NOMO-1 treated with DMSO at 0.1 percent for 48 hours (cell line): ENCODE measurements around the gene TTC39B.
A peak's percentile ranks its signal among the peaks of the same experiment; 100 is the strongest.

Experiments
- DNase-seq: peaks from one replicate; lab custom pipeline; 2025; ENCODE audit not compliant: unreplicated experiment; lab: John Stamatoyannopoulos, UW

TTC39B gene

DNA sequence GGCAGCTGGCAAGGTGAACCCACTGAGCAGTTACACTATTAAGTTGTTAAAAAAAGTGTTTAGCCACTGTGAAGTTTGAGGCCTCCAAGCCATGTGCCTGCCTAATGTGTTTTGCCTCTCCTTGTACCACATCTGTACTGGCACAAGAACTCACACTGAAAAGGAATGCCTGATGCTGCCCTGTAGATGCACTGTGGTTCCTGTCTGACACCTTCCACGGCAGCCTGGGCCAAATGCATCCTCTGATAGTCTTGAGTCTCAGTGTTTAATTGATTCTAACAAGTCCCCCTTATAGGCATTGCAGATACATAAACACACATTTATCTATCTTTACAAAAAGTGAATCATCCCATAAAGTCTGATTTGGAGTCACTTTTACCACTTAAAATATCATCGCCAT is 169.9 kb downstream of the TTC39B start:
- DNase-seq: no peak

DNA sequence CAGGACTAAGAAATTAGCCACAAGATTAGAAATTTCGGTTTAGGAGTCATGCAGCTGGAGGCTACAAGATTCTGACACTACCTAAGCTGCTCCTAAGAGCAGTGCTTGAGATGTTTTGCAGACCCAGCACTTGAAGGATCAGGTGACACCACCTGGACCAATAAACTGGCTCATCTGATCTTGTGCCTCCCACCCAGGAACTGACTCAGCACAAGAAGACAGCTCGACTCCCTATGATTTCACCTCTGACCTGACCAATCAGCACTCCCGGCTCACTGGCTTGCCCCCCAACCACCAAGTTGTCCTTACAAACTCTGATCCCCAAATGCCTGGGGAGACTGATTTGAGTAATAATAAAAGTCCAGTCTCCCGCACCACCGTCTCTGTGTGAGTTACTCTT is 170.4 kb downstream of the TTC39B start:
- no peak for DNase-seq

DNA sequence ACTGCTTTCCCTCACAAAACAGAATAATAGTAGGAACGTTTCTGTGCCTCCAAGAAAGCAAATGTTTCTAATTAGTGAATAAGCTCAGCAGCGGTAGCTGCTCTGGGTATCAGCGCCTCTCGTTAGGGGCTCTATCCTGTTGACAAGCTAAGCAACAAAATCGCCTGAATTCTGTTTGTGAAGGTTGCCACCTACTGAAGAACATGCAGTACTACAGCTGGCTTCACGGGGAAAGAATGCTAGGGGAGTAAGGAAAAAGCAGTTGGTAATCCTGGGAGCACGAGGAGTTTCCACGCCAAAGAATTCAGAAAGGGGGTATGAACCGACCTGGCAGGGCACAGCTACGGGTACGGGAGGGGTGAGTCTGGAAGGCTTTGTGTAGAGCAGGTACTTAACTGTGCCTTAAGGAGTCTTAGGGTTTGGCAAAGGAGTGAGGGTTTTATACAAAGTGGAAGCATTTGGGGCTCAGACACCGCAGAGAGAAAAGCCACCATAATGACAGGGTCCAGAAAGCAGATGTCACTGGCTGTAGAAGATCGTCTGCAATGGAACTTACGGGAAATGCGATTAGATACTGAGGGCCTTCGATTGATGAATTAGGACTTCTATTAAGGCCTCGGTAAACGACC is 171.7 kb downstream of the TTC39B start:
- peak; percentile 6 for DNase-seq

DNA sequence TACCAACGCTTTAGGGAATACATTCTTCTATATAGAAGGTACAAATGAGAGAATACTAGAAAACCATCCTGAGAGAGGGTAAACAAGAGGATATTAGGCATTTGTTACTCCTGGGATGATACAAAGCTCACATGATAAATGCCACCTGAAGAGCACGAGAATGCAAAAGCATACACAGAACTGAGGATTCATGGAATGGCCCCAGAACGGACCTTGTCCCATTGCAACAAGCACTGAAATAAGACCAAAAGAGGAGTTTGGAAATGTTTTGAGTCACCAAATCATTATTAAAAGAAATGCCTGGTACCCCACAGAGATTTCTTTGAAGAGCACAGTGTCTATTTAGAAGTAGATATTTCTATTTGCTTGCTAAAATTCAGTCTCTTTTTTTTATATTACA is 173.5 kb downstream of the TTC39B start:
- no peak for DNase-seq

DNA sequence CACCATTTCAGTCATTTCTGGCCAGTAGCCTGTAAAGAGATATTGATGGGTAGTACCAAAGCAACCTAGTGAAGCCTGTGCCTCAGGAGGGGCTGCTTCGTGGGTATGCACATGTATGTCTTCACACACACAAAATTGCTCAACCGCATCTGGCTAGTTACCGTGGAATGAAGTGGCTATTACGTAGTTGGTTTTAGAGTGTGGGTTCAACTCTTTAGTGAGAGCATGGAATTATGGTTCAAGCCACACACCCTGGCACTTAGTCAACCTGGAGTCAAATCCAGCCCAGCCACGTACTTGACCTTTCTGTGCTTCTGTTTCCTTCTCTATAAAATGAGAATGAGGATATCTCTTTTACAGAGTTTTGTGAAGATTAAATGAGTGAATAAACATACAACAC is 174.9 kb downstream of the TTC39B start:
- no peak for DNase-seq

DNA sequence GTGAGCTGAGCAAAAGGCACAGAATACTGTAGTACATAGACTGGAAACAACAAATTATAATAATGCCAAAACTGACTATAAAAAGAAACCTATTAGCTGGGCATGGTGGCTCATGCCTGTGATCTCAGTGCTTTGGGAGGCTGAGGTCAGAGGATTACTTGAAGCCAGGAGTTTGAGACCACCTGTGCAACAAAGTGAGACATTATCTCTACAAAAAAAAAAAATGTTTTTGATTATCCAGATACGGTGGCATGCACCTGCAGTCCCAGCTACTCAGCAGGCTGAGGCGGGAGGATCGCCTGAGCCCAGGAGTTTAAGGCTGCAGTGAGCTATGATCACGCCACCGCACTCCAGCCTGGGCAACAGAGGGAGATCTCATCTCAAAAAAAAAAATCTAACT is 175.9 kb downstream of the TTC39B start:
- no peak for DNase-seq

DNA sequence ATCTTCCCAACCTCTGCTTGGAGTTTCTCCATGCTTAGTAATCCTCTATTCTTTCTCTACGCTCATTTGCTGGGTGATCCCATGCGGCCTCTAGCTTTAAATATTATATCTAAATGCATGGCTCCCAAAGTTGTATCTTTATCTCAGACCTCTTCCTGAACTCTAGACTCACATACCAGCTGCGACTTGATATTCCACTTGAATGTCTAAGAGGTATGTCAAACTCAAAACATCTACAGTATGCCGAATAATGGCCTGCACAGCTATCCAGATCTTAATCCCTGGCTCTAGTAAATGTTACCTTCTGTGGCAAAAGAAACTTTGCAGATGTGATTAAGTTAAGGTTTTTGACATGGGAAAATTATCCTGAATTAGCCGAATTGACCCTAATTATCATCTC is 179.2 kb downstream of the TTC39B start:
- DNase-seq: no peak

DNA sequence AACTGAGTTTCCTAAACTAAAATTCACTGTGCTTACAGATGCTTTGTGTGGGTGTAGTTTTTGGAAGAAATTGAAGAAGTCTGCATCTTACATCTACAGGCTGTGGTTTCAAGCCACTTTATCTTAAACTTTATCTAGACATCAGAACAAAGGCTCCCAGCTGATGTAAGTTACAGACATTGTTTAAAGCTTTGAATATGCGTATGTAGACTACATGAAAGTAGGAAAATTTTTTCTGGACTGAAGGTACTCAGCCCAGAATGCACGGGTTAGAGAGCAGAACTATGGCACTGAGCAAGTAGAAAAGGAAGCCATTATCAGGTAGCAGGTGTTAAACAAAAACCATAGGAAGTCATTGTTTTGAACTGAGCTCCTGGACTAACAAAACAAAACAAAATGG is 185.4 kb downstream of the TTC39B start:
- no peak for DNase-seq

DNA sequence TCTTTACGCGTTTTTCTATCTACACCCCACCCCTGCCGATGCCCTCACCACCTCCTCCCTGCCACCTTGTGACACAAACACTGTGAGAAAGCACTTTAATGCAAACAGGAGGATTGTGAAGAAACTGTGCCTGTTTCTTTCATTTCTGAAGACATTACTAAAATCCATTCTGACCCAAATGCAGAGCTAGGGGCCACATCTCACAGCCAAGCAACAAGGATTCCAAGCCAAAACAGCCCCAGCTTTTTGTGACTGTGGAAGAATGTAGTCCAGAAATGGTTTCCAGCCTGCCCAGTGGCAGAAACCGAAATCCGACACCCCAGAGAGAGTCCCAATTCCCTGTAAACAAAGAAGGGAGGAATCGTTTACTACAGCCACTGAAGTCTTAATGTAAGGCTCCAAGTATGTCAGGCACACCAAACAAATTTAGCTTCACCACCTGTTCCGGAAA is 190.9 kb downstream of the TTC39B start:
- no peak for DNase-seq

DNA sequence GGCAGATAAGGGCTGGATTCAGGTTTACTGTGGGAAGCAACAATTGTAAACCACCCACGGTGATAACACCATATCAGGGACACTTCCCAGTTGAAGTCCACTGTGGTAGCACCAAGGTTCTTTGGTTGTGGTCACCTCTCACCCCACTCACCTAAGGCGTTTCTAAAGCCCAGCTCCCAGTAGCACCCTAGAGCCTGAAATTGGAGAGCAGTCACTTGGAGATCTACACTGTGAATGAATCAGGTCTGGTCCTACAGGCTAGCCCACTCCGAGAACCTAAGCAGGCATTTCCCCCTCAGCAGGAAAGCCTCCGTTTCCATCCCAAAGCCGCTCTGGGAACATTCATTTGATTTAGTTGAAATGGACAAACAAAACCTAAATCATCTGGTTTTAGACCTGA is 191.3 kb downstream of the TTC39B start:
- no peak for DNase-seq

DNA sequence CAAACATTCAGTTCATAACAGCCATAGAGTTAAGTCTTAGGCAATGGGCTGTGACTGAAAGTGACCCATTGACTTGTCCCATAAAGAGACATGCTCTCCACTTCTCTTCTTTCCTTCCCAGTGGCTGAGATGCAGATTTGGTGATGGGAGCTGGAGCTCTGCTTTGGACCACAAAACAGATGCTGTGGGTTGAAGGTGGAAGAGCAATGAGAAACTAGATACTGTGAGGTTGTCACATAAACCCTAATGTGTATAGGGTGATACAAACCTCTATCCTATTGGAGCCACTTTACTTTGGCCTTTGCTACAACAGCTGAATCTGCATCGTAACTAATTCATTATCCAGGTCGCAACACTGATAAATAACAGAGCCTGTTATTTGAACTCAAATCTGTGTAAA is 192.0 kb downstream of the TTC39B start:
- DNase-seq: no peak
